Measurements from ENCODE around the gene S100A12.

Gene S100A12

GRCh38 chr1:153396461-153396860 is 21.0 kb upstream of the S100A12 start:
- DNase-seq: no peak

DNA sequence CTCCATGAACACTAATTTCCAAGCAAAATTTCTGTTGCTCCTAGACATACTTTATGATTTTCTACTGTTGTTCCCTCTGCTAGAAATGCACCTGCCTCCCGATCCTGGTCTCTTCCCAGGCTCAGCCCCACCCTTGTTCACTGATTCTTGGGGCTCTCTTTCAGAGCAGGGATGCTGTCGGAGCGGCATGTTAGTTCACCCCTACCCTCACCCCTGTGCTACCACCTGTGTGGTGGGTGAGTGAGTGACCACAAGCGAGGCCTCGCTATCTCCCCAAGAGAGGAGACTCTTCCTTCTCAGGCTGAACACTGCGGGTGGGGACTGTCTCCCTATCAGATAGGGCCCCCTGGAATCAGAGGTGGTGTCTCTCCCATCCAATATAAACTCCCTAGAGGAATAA is 20.4 kb upstream of the S100A12 start:
- no peak for DNase-seq

- no peak for DNase-seq
Observed at GRCh38 chr1:153395136-153395685, 19.8 kb upstream of the S100A12 start.

DNA sequence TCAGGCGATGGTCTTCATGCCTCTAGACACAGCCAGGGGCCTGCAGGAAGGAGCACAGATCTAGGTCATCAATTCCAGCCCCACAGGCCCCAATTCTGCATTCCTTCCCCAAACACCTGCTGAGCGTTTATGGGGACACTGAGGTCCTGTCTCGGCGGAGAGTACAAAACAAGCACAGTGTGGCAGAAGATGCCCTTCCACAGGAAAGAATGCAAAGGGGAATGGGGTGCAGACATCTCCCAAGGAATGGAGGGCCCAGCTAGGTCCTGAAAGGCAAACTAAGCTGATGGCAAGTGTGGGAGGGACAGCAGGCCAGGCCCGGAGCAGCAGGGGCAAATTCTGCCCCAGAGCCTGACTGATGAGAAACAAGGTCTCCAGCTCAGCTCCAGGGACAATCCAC is 19.0 kb upstream of the S100A12 start:
- no peak for DNase-seq

DNA sequence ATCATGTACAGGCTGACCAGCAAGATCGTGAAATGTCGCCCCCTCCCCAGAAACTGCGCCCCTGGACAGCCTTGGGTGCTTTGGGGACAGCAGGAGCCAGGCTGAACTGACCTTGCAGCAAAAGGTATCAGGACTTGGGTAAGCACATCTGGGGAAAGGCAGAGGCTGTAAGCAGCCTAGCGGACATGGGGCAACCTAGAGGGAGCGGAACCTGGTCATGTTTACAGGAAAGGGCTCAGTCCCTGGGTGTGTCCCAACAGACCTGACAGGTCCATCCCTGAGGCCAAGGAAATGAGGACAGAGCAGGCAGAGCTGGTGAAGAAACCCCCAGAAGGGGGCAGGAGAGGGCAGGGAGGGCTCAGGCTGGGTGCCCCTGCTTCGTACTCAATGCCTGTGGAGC is 18.5 kb upstream of the S100A12 start:
- no peak for DNase-seq

- no peak for DNase-seq
Observed at GRCh38 chr1:153392822-153393221, 17.4 kb upstream of the S100A12 start.

- no peak for DNase-seq
Observed at GRCh38 chr1:153392258-153392657, 16.8 kb upstream of the S100A12 start.

GRCh38 chr1:153390938-153391710 is 15.7 kb upstream of the S100A12 start, which contains the start of gene S100A8:
TSS of gene S100A8 (minus strand) at chr1:153391073. CDS start at chr1:153390535, 538 bp downstream.
- no peak for DNase-seq

DNA sequence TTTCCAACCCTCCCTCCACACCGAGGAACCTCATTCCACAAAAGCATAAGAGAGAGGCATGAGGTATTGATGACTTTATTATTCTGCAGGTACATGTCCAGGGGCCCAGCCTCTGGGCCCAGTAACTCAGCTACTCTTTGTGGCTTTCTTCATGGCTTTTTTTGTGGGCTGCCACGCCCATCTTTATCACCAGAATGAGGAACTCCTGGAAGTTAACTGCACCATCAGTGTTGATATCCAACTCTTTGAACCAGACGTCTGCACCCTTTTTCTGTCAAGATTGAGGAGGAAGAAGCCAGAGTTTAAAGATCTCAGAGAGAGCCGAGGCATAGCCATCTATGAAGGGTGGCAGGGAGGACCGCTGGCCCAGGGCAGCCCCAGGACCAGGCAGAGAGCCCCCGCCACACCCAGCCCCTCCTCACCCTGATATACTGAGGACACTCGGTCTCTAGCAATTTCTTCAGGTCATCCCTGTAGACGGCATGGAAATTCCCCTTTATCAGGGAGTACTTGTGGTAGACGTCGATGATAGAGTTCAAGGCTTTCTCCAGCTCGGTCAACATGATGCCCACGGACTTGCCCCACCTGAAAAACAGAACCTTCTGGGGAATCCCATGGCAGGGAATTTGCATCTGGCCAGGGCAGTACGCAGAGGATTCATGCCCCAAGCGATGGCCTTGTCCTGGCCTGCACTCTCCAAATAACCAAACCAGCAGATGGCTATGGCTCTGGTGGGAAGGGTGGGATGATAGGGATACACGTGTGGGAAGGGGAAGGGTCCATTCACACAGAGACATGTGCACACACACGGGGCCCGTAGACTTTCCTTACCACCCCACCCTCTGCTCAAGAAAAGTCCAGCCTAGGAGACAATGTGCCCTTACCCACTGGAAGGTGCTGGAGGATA is 14.8 kb upstream of the S100A12 start:
- DNase-seq: no peak

- DNase-seq: no peak
Observed at GRCh38 chr1:153389401-153389800, 14.0 kb upstream of the S100A12 start.

DNA sequence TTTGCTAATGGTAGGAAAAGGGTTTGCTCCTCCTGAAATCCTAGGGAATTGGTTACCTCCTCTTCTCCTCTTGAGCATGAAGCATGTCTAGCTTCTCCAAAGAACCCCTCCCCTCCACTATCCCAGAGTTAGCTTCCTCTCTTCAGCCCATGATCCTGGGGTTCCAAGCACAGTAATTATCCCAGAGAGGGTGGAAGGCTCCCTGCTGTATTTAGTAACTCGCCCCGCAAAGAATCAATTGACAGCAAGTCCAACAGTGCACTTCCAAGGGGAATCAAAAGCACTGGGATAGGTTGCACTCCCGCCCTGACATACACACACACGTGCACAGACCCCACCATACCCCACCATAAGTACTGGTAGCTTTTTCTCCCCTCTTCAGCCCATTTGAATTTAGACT is 12.4 kb upstream of the S100A12 start:
- DNase-seq: no peak

GRCh38 chr1:153387001-153387400 is 11.6 kb upstream of the S100A12 start:
- DNase-seq: no peak

- DNase-seq: no peak
Observed at GRCh38 chr1:153386500-153386901, 11.1 kb upstream of the S100A12 start.

DNA sequence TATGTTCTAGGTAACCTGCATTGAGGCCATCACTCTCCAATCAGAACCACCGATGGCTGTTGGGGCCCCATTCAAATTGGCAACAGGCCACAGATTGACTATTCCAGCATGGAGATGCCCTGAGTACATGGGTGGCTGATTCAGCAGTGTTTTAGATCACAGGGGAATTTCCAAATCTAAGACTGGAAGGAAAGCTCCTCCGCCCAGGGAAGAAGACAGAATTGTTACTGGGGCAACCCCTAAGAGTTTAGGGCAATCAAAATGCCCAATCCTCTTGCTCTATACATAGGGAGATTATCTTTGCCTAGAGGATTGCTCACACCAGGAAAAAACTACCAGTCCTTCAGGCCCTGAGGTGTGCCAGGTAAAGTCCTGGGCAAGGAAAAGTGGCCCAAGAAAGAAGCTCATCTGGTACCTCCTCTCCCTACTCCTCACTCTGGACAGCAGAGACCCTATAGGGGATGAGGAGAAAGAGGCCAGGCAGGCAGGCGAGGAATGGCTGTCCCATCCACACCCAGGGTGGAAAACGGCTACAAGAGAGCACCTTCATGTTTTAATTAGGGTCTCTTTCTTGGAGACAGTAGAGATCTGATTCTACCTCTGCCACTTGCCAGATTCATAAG is 9.6 kb upstream of the S100A12 start:
- DNase-seq: no peak

DNA sequence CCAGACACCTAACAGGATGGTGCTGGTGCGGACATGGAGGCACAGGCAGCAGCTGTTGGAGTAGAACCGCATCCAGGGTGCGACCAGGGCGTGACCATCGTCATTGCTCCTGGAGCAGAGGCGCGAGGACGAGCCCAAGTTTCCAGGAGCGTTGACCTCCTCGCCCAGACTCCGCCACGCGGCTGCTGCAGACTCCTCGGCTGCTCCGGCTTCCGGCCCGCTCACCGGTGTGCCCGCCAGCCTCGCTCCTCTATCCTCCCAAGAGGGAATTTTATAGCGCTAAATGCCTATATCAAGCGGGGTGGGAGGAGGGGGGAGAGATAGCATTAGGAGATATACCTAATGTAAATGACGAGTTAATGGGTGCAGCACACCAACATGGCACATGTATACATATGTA is 5.3 kb upstream of the S100A12 start:
- DNase-seq: no peak

GRCh38 chr1:153379591-153379990 is 4.2 kb upstream of the S100A12 start:
- no peak for DNase-seq

- DNase-seq: no peak
Observed at GRCh38 chr1:153374071-153374470, 1.4 kb downstream of the S100A12 start.

- no peak for DNase-seq
Observed at GRCh38 chr1:153372571-153372970, 2.9 kb downstream of the S100A12 start.

- no peak for DNase-seq
Observed at GRCh38 chr1:153371231-153371630, 4.2 kb downstream of the S100A12 start.

GRCh38 chr1:153370146-153370545 is 5.3 kb downstream of the S100A12 start:
- DNase-seq: no peak

DNA sequence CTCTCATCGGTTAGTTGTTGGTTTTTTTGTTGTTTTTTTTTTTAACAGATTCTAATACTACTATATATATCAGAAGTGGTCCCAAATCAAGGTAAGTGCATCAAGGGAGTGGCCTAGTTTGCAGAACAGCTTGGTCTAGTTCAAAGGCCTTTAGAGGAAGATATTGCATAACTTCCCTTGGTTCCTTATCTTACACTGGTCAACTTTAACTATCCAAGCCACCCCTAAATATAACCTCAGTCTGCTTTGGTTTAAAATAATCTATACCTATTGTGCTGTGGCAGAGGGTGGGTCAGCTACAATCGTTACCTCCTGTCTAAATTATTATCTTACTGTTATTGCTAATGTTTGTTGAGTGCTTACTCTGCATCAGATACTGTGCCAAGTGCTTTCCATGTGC is 6.9 kb downstream of the S100A12 start:
- DNase-seq: no peak

- DNase-seq: no peak
Observed at GRCh38 chr1:153367090-153367489, 8.3 kb downstream of the S100A12 start.

GRCh38 chr1:153366261-153366660 is 9.2 kb downstream of the S100A12 start:
- no peak for DNase-seq
